GM12878 (cell line): ENCODE data around the gene ANP32D. TPM values are rescaled to one million over a fixed set of nuclear protein-coding genes. Genes with fewer than 3 reads are reported as not detected.

Source experiments
- ATAC-seq: fragments of 200-7000 bp; cut with Tn5 transposase; 3 replicates; pipeline ENCODE4 v1.9.1; 2020; ENCODE audit warnings: mild to moderate bottlenecking, moderate library complexity
- BruUV-seq: library from RNA; stranded (reverse); fragments of 400-500 nt; replicated peaks from 2 replicates; lab custom pipeline; 2021; lab: Mats Ljungman, UMichigan
- CTCF ChIA-PET: fragments of 300-600 bp; sonication (Branson Sonifier 250); formaldehyde crosslinking; extraction: SDS; loops from one replicate; lab custom pipeline; 2021; ENCODE audit warnings: inconsistent platforms; lab: Yijun Ruan, JAX
- POLR2A ChIA-PET: fragments of 350-600 bp; formaldehyde crosslinking; extraction: SDS; loops from one replicate; lab custom pipeline; 2021; ENCODE audit warnings: inconsistent platforms; lab: Charles Lee
- RAD21 ChIA-PET: fragments of 300-600 bp; sonication (Branson Sonifier 250); formaldehyde crosslinking; loops from one replicate; lab custom pipeline; 2023; ENCODE audit warnings: antibody characterized with exemption; ENCODE audit not compliant: unreplicated experiment; lab: Charles Lee
- SMC1A ChIA-PET: fragments of 300-600 bp; sonication (Branson Sonifier 250); formaldehyde crosslinking; loops from one replicate; lab custom pipeline; 2023; ENCODE audit not compliant: unreplicated experiment, uncharacterized antibody; lab: Charles Lee
- DNase-seq: peaks from one replicate; pipeline ENCODE4 v3.0.0-alpha.2; 2011; ENCODE audit warnings: low read depth, low spot score
- FAIRE-seq: peaks from 3 replicates; lab custom pipeline; 2011; peaks lifted over from hg19 to GRCh38; lab: Jason Lieb, UNC
- H2AFZ ChIP-seq: 2 replicates; pipeline ENCODE4 v1.6.0; 2011; ENCODE audit warnings: low read depth, low read length, control low read depth; ENCODE audit not compliant: control insufficient read depth
- H3K27ac ChIP-seq: 2 replicates; pipeline ENCODE4 v1.5.1; 2011; ENCODE audit warnings: control low read depth; ENCODE audit not compliant: control insufficient read depth, insufficient read depth
- H3K27me3 ChIP-seq, 2 experiments: replicated peaks in 1 of 2; 2 replicates each; pipeline versions ENCODE4 v1.6.0 to v1.6.1; 2011; ENCODE audit warnings: low read length in 1 of 2; ENCODE audit not compliant: control insufficient read depth in 2 of 2, insufficient read depth in 2 of 2
- H3K36me3 ChIP-seq, 2 experiments: 2 replicates each; pipeline ENCODE4 v1.5.1; 2011; ENCODE audit warnings: low read length in 1 of 2; ENCODE audit not compliant: control insufficient read depth in 2 of 2, insufficient read depth in 2 of 2
- H3K4me1 ChIP-seq: 2 replicates; pipeline ENCODE4 v1.6.1; 2011; ENCODE audit warnings: mild to moderate bottlenecking, low read length, moderate library complexity, mixed read lengths; ENCODE audit not compliant: control insufficient read depth, insufficient read depth
- H3K4me2 ChIP-seq: 2 replicates; pipeline ENCODE4 v1.6.0; 2011; ENCODE audit warnings: control low read depth; ENCODE audit not compliant: control insufficient read depth, insufficient read depth
- H3K4me3 ChIP-seq: fragments of 200-600 bp; sonication (generic); 2 replicates; pipeline ENCODE4 v1.5.1; 2016
- H3K79me2 ChIP-seq: 2 replicates; pipeline ENCODE4 v1.6.0; 2011; ENCODE audit warnings: low read length; ENCODE audit not compliant: control insufficient read depth, insufficient read depth
- H3K9ac ChIP-seq: 2 replicates; pipeline ENCODE4 v1.8.0; 2011; ENCODE audit warnings: low read length, control low read depth, mixed read lengths; ENCODE audit not compliant: control insufficient read depth, insufficient read depth
- H3K9me3 ChIP-seq: replicated peaks from 3 replicates; pipeline ENCODE4 v1.5.1; 2011; ENCODE audit warnings: mild to moderate bottlenecking, low read length; ENCODE audit not compliant: control insufficient read depth, insufficient read depth
- H4K20me1 ChIP-seq: 2 replicates; pipeline ENCODE4 v1.6.0; 2011; ENCODE audit not compliant: control insufficient read depth, insufficient read depth
- BACH1 ChIP-seq: fragments of 450-650 bp; IDR thresholded peaks from 2 replicates; pipeline ENCODE4 v1.6.1; 2017; ENCODE audit warnings: mild to moderate bottlenecking, borderline replicate concordance
- FOXK2 ChIP-seq: fragments of 450-650 bp; IDR thresholded peaks from 2 replicates; pipeline ENCODE4 v1.6.1; 2017; ENCODE audit warnings: mild to moderate bottlenecking, moderate library complexity
- WRNIP1 ChIP-seq: IDR thresholded peaks from 2 replicates; pipeline ENCODE4 v1.6.1; 2011; ENCODE audit warnings: low read depth, low read length, improper control_type of control experiment, borderline replicate concordance
- WGBS: methylation state at CpG from one replicate; pipeline ENCODE4 v1.1.6; 2016; ENCODE audit warnings: low lambda C conversion rate; ENCODE audit not compliant: insufficient replicate concordance, insufficient coverage; ENCODE audit errors: missing lambda C conversion rate; 5-methylcytosine and 5-hydroxymethylcytosine counted together
- in situ Hi-C: fragments of 300-500 bp; cut with MboI; formaldehyde crosslinking; loops from 9 replicates; pipeline ENCODE4 v1.14.3; 2018; ENCODE audit warnings: mixed read lengths
- intact Hi-C: fragments of 100-400 bp; cut with micrococcal nuclease; formaldehyde crosslinking; loops from one replicate; pipeline ENCODE4 v1.14.2; 2022; ENCODE audit not compliant: unreplicated experiment
- polyA plus RNA-seq, 11 experiments: library from polyadenylated mRNA; depleted of rRNA in 4 of 11; unstranded in 6 of 11; stranded (reverse) in 5 of 11; fragments of >200 nt; fragmentation: Nextera tagmentation in 4 of 11; fragmentation: Illumina TruSeq in 1 of 11; extraction: Ambion mirVana in 4 of 11; extraction: Trizol in 1 of 11; gene quantifications; 1 replicate in 1 of 11; 2 replicates in 10 of 11; pipeline versions ENCODE4 v1.2.1 to v1.2.3, GENCODE V29; 2011 to 2016; ENCODE audit warnings: inconsistent platforms in 2 of 11, missing spikeins in 2 of 11, low read depth in 1 of 11
- total RNA-seq, 4 experiments: library from RNA; depleted of rRNA in 3 of 4; stranded (reverse); fragments of >200 nt in 3 of 4; fragmentation: Illumina TruSeq in 1 of 4; extraction: Trizol in 1 of 4; gene quantifications; 2 replicates each; pipeline versions ENCODE4 v1.2.1 to v1.2.3, GENCODE V29; 2013 to 2021
- TF ChIP-seq, protein P1 (sequence below): fragments of 450-650 bp; IDR thresholded peaks from 2 replicates; pipeline ENCODE4 v1.6.1; 2017; ENCODE audit warnings: low read depth, mild to moderate bottlenecking, moderate library complexity
- TF ChIP-seq, protein P2 (sequence below): IDR thresholded peaks from 2 replicates; pipeline ENCODE4 v1.6.1; 2011; ENCODE audit warnings: low read depth, mild to moderate bottlenecking, low read length, moderate library complexity, borderline replicate concordance; ENCODE audit errors: extremely low read depth

ANP32D gene
- total and polyA plus RNA-seq, 10 of the 15 experiments (the other 5 are each of a cell fraction or from before 2014, with no cell fraction given) = not detected

- Histone ChIP-seq H3K36me3 (no peaks in the 10 kb centered on the region), H3K9me3 (no peaks in the 10 kb centered on the region)
- WGBS = 81% methylated on average over 2 of the region's 2 CpGs
- TF ChIP-seq WRNIP1 = no peak
- no peak for TF ChIP-seq FOXK2
- no peak for TF ChIP-seq BACH1
- TF ChIP-seq, protein P1, sequence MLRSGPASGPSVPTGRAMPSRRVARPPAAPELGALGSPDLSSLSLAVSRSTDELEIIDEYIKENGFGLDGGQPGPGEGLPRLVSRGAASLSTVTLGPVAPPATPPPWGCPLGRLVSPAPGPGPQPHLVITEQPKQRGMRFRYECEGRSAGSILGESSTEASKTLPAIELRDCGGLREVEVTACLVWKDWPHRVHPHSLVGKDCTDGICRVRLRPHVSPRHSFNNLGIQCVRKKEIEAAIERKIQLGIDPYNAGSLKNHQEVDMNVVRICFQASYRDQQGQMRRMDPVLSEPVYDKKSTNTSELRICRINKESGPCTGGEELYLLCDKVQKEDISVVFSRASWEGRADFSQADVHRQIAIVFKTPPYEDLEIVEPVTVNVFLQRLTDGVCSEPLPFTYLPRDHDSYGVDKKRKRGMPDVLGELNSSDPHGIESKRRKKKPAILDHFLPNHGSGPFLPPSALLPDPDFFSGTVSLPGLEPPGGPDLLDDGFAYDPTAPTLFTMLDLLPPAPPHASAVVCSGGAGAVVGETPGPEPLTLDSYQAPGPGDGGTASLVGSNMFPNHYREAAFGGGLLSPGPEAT = no peak
- TF ChIP-seq, protein P2, sequence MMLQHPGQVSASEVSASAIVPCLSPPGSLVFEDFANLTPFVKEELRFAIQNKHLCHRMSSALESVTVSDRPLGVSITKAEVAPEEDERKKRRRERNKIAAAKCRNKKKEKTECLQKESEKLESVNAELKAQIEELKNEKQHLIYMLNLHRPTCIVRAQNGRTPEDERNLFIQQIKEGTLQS = no peak
- TF ChIP-seq, all 136 proteins: peak for 0
- Histone ChIP-seq H4K20me1 (no peaks in the 10 kb centered on the region), H3K27me3 (no peaks in the 10 kb centered on the region), H2AFZ (no peak within 1 kb of the TSS), H3K4me2 (no peak within 1 kb of the TSS), H3K4me1 (0 out of 2 replicates have a peak, but pooled peaks cover 3% of the 10 kb centered on the region), H3K79me2 (no peaks in the 10 kb centered on the region), H3K4me3 (no peak within 1 kb of the TSS), H3K9ac (no peak within 1 kb of the TSS), H3K27ac (no peak within 1 kb of the TSS)
- BruUV-seq = no TSS peak
- POLR2A ChIA-PET = interaction anchor here (0.6 kb wide), 1 partner anchor 612 kb away, joined by 4 read pairs; no protein-coding TSS in a partner anchor
- RAD21 ChIA-PET = no interaction called here
- FAIRE-seq = no peak
- DNase-seq = no peak
- SMC1A ChIA-PET = interaction anchor here (0.6 kb wide), 1 partner anchor 34 kb away, joined by 3 read pairs; no protein-coding TSS in a partner anchor
- ATAC-seq = no peak
- CTCF ChIA-PET = no interaction called here
- in situ Hi-C loops = no loop called here
- intact Hi-C loops = no loop called here
These were observed 9.8 kb downstream of the ANP32D start, which contains the start of gene C12orf54 for GRCh38 chr12:48482198-48482597. Gene C12orf54, plus strand, starts transcription at chr12:48482498. Its CDS starts 799 bp downstream, at chr12:48483297.
